GM12878 (cell line): ENCODE data around the gene LRRC63. TPM values are rescaled to one million over a fixed set of nuclear protein-coding genes. Genes with fewer than 3 reads are reported as not detected.

Experiments
- ATAC-seq: fragments of 200-7000 bp; cut with Tn5 transposase; 3 replicates; pipeline ENCODE4 v1.9.1; 2020; ENCODE audit warnings: mild to moderate bottlenecking, moderate library complexity
- BruUV-seq: library from RNA; stranded (reverse); fragments of 400-500 nt; replicated peaks from 2 replicates; lab custom pipeline; 2021; lab: Mats Ljungman, UMichigan
- CTCF ChIA-PET: fragments of 300-600 bp; sonication (Branson Sonifier 250); formaldehyde crosslinking; extraction: SDS; loops from one replicate; lab custom pipeline; 2021; ENCODE audit warnings: inconsistent platforms; lab: Yijun Ruan, JAX
- POLR2A ChIA-PET: fragments of 350-600 bp; formaldehyde crosslinking; extraction: SDS; loops from one replicate; lab custom pipeline; 2021; ENCODE audit warnings: inconsistent platforms; lab: Charles Lee
- RAD21 ChIA-PET: fragments of 300-600 bp; sonication (Branson Sonifier 250); formaldehyde crosslinking; loops from one replicate; lab custom pipeline; 2023; ENCODE audit warnings: antibody characterized with exemption; ENCODE audit not compliant: unreplicated experiment; lab: Charles Lee
- SMC1A ChIA-PET: fragments of 300-600 bp; sonication (Branson Sonifier 250); formaldehyde crosslinking; loops from one replicate; lab custom pipeline; 2023; ENCODE audit not compliant: unreplicated experiment, uncharacterized antibody; lab: Charles Lee
- DNase-seq: peaks from one replicate; pipeline ENCODE4 v3.0.0-alpha.2; 2011; ENCODE audit warnings: low read depth, low spot score
- FAIRE-seq: peaks from 3 replicates; lab custom pipeline; 2011; peaks lifted over from hg19 to GRCh38; lab: Jason Lieb, UNC
- H2AFZ ChIP-seq: 2 replicates; pipeline ENCODE4 v1.6.0; 2011; ENCODE audit warnings: low read depth, low read length, control low read depth; ENCODE audit not compliant: control insufficient read depth
- H3K27ac ChIP-seq: 2 replicates; pipeline ENCODE4 v1.5.1; 2011; ENCODE audit warnings: control low read depth; ENCODE audit not compliant: control insufficient read depth, insufficient read depth
- H3K27me3 ChIP-seq, 2 experiments: replicated peaks in 1 of 2; 2 replicates each; pipeline versions ENCODE4 v1.6.0 to v1.6.1; 2011; ENCODE audit warnings: low read length in 1 of 2; ENCODE audit not compliant: control insufficient read depth in 2 of 2, insufficient read depth in 2 of 2
- H3K36me3 ChIP-seq, 2 experiments: 2 replicates each; pipeline ENCODE4 v1.5.1; 2011; ENCODE audit warnings: low read length in 1 of 2; ENCODE audit not compliant: control insufficient read depth in 2 of 2, insufficient read depth in 2 of 2
- H3K4me1 ChIP-seq: 2 replicates; pipeline ENCODE4 v1.6.1; 2011; ENCODE audit warnings: mild to moderate bottlenecking, low read length, moderate library complexity, mixed read lengths; ENCODE audit not compliant: control insufficient read depth, insufficient read depth
- H3K4me2 ChIP-seq: 2 replicates; pipeline ENCODE4 v1.6.0; 2011; ENCODE audit warnings: control low read depth; ENCODE audit not compliant: control insufficient read depth, insufficient read depth
- H3K4me3 ChIP-seq: fragments of 200-600 bp; sonication (generic); 2 replicates; pipeline ENCODE4 v1.5.1; 2016
- H3K79me2 ChIP-seq: 2 replicates; pipeline ENCODE4 v1.6.0; 2011; ENCODE audit warnings: low read length; ENCODE audit not compliant: control insufficient read depth, insufficient read depth
- H3K9ac ChIP-seq: 2 replicates; pipeline ENCODE4 v1.8.0; 2011; ENCODE audit warnings: low read length, control low read depth, mixed read lengths; ENCODE audit not compliant: control insufficient read depth, insufficient read depth
- H3K9me3 ChIP-seq: replicated peaks from 3 replicates; pipeline ENCODE4 v1.5.1; 2011; ENCODE audit warnings: mild to moderate bottlenecking, low read length; ENCODE audit not compliant: control insufficient read depth, insufficient read depth
- H4K20me1 ChIP-seq: 2 replicates; pipeline ENCODE4 v1.6.0; 2011; ENCODE audit not compliant: control insufficient read depth, insufficient read depth
- BHLHE40 ChIP-seq, 2 experiments: fragments of 450-650 bp in 1 of 2; IDR thresholded peaks; 2 replicates each; pipeline ENCODE4 v1.6.1; 2011 to 2017; ENCODE audit warnings: low read depth in 2 of 2, borderline replicate concordance in 1 of 2, improper control_type of control experiment in 1 of 2, low read length in 1 of 2, mild to moderate bottlenecking in 1 of 2
- ETV6 ChIP-seq, 2 experiments: fragments of 450-650 bp in 1 of 2; IDR thresholded peaks in 1 of 2; conservative IDR thresholded peaks in 1 of 2; 2 replicates each; pipeline ENCODE4 v1.6.1; 2014; ENCODE audit warnings: antibody characterized with exemption in 1 of 2, borderline replicate concordance in 1 of 2, low read depth in 1 of 2, mild to moderate bottlenecking in 1 of 2, moderate library complexity in 1 of 2
- GATAD2B ChIP-seq: fragments of 450-650 bp; conservative IDR thresholded peaks from 2 replicates; pipeline ENCODE4 v1.6.1; 2017; ENCODE audit warnings: low read depth, mild to moderate bottlenecking, moderate library complexity
- IKZF2 ChIP-seq, 2 experiments: fragments of 450-650 bp; IDR thresholded peaks; 2 replicates each; pipeline ENCODE4 v1.6.1; 2017; ENCODE audit warnings: mild to moderate bottlenecking in 2 of 2, moderate library complexity in 2 of 2
- JUND ChIP-seq: IDR thresholded peaks from 2 replicates; pipeline ENCODE4 v1.6.1; 2012; ENCODE audit warnings: low read depth, mild to moderate bottlenecking, low read length, improper control_type of control experiment, moderate library complexity
- KLF5 ChIP-seq: fragments of 450-650 bp; IDR thresholded peaks from 2 replicates; pipeline ENCODE4 v1.6.1; 2014; ENCODE audit warnings: mild to moderate bottlenecking; ENCODE audit not compliant: partially characterized antibody
- NR2C2 ChIP-seq: IDR thresholded peaks from 2 replicates; pipeline ENCODE4 v1.6.1; 2011; ENCODE audit warnings: borderline replicate concordance, low read depth; ENCODE audit not compliant: control insufficient read depth, insufficient read length
- PKNOX1 ChIP-seq: fragments of 450-650 bp; IDR thresholded peaks from 2 replicates; pipeline ENCODE4 v1.6.1; 2016; ENCODE audit warnings: mild to moderate bottlenecking
- RAD21 ChIP-seq: IDR thresholded peaks from 2 replicates; pipeline ENCODE4 v1.6.1; 2011; ENCODE audit warnings: mild to moderate bottlenecking, low read depth, low read length, moderate library complexity; ENCODE audit not compliant: insufficient read depth
- RB1 ChIP-seq: fragments of 450-650 bp; formaldehyde crosslinking; IDR thresholded peaks from 2 replicates; pipeline ENCODE4 v1.6.1; 2017; ENCODE audit warnings: mild to moderate bottlenecking, borderline replicate concordance
- USF1 ChIP-seq: IDR thresholded peaks from 2 replicates; pipeline ENCODE4 v1.6.1; 2011; ENCODE audit warnings: borderline replicate concordance, low read depth, mild to moderate bottlenecking, moderate library complexity, mixed read lengths, low read length; ENCODE audit not compliant: insufficient read depth; ENCODE audit errors: extremely low read length
- WRNIP1 ChIP-seq: IDR thresholded peaks from 2 replicates; pipeline ENCODE4 v1.6.1; 2011; ENCODE audit warnings: low read depth, low read length, improper control_type of control experiment, borderline replicate concordance
- YY1 ChIP-seq: IDR thresholded peaks from 2 replicates; pipeline ENCODE4 v1.6.1; 2011; ENCODE audit warnings: low read depth, mild to moderate bottlenecking, low read length
- ZBED1 ChIP-seq: IDR thresholded peaks from 2 replicates; pipeline ENCODE4 v1.6.1; 2016; ENCODE audit warnings: borderline replicate concordance
- ZBTB11 ChIP-seq: fragments of 450-650 bp; formaldehyde crosslinking; IDR thresholded peaks from 2 replicates; pipeline ENCODE4 v1.5.0; 2022; ENCODE audit warnings: mild to moderate bottlenecking, missing genetic modification characterization
- ZNF217 ChIP-seq: fragments of 450-650 bp; IDR thresholded peaks from 2 replicates; pipeline ENCODE4 v1.6.1; 2017; ENCODE audit warnings: antibody characterized with exemption, mild to moderate bottlenecking
- ZNF384 ChIP-seq: IDR thresholded peaks from 2 replicates; pipeline ENCODE4 v1.6.1; 2012; ENCODE audit warnings: low read depth, mild to moderate bottlenecking, low read length, improper control_type of control experiment, borderline replicate concordance
- ZSCAN29 ChIP-seq: fragments of 450-650 bp; IDR thresholded peaks from 2 replicates; pipeline ENCODE4 v1.6.1; 2017; ENCODE audit warnings: mild to moderate bottlenecking, moderate library complexity
- WGBS: methylation state at CpG from one replicate; pipeline ENCODE4 v1.1.6; 2016; ENCODE audit warnings: low lambda C conversion rate; ENCODE audit not compliant: insufficient replicate concordance, insufficient coverage; ENCODE audit errors: missing lambda C conversion rate; 5-methylcytosine and 5-hydroxymethylcytosine counted together
- in situ Hi-C: fragments of 300-500 bp; cut with MboI; formaldehyde crosslinking; loops from 9 replicates; pipeline ENCODE4 v1.14.3; 2018; ENCODE audit warnings: mixed read lengths
- intact Hi-C: fragments of 100-400 bp; cut with micrococcal nuclease; formaldehyde crosslinking; loops from one replicate; pipeline ENCODE4 v1.14.2; 2022; ENCODE audit not compliant: unreplicated experiment
- polyA plus RNA-seq, 11 experiments: library from polyadenylated mRNA; depleted of rRNA in 4 of 11; unstranded in 6 of 11; stranded (reverse) in 5 of 11; fragments of >200 nt; fragmentation: Nextera tagmentation in 4 of 11; fragmentation: Illumina TruSeq in 1 of 11; extraction: Ambion mirVana in 4 of 11; extraction: Trizol in 1 of 11; gene quantifications; 1 replicate in 1 of 11; 2 replicates in 10 of 11; pipeline versions ENCODE4 v1.2.1 to v1.2.3, GENCODE V29; 2011 to 2016; ENCODE audit warnings: inconsistent platforms in 2 of 11, missing spikeins in 2 of 11, low read depth in 1 of 11
- total RNA-seq, 4 experiments: library from RNA; depleted of rRNA in 3 of 4; stranded (reverse); fragments of >200 nt in 3 of 4; fragmentation: Illumina TruSeq in 1 of 4; extraction: Trizol in 1 of 4; gene quantifications; 2 replicates each; pipeline versions ENCODE4 v1.2.1 to v1.2.3, GENCODE V29; 2013 to 2021

Gene LRRC63
- total and polyA plus RNA-seq, 10 of the 15 experiments (the other 5 are each of a cell fraction or from before 2014, with no cell fraction given) = 0.34 to 0.98 (median 0.76) TPM; not detected in 1

GRCh38 chr13:46288570-46289259 lies 77.0 kb downstream of the LRRC63 start:
- FAIRE-seq (peak; percentile 54), DNase-seq (peak; percentile 19), ATAC-seq (peak; percentile 95)
- Histone ChIP-seq H3K4me1 (no peaks in the 10 kb centered on the region), H3K27me3 (no peaks in the 10 kb centered on the region), H3K27ac (no peak overlapping the region), H2AFZ (peak overlapping the region; percentile 72), H3K36me3 (no peaks in the 10 kb centered on the region), H4K20me1 (no peaks in the 10 kb centered on the region), H3K79me2 (peaks cover 6% of the 10 kb centered on the region), H3K9me3 (no peaks in the 10 kb centered on the region), H3K9ac (no peak overlapping the region), H3K4me3 (no peak overlapping the region), H3K4me2 (no peak overlapping the region; the same call in 1 of the 2 replicates)
- in situ Hi-C loops = no loop called here
- intact Hi-C loops = loop anchor here (2.0 to 5.0 kb wide), 2 partner anchors 106 to 128 kb away; partner anchors contain the start of gene LCP1
- ChIA-PET RAD21 (interaction anchor here (2.0 kb wide), 1 partner anchor 14 kb away, joined by 5 read pairs; no protein-coding TSS in a partner anchor), SMC1A (interaction anchor here (0.6 to 1.7 kb wide), 5 partner anchors 7 to 189 kb away, joined by 3 to 4 read pairs (median 3); no protein-coding TSS in a partner anchor), POLR2A (no interaction called here), CTCF (interaction anchor here (0.6 to 7.1 kb wide), 9 partner anchors 11 to 486 kb away, joined by 3 to 57 read pairs (median 3); no protein-coding TSS in a partner anchor)
- 47% methylated on average over 5 of the region's 5 CpGs for WGBS
- BruUV-seq = no TSS peak
- TF ChIP-seq ZSCAN29 (no peak), ETV6 (conservative IDR thresholded peaks at IDR 0.05 in 1 of 2, IDR thresholded peaks at IDR 0.05 in 1 of 2; ENCODE audit: borderline replicate concordance in 1 of 2, low read depth in 1 of 2) (no peak), PKNOX1 (no peak), ZNF384 (no peak), ZBTB11 (CRISPR knock-in tag) (no peak), ZNF217 (no peak), WRNIP1 (no peak), RB1 (no peak), BHLHE40 (IDR thresholded peaks at IDR 0.05; ENCODE audit: borderline replicate concordance in 1 of 2, low read depth in 2 of 2, low read length in 1 of 2) (no peak), RAD21 (peak; percentile 93), KLF5 (no peak), GATAD2B (no peak), ZBED1 (no peak), JUND (no peak), USF1 (no peak), NR2C2 (no peak), YY1 (peak; percentile 22; the same call in 1 of the 2 replicates), IKZF2 (IDR thresholded peaks at IDR 0.05) (no peak)
